ENCODE data around the gene PKDREJ. TPM values are rescaled to one million over a fixed set of nuclear protein-coding genes. Genes with fewer than 3 reads are reported as not detected.

PKDREJ gene
- polyA plus RNA-seq, 1 of the 3 experiments (the other 2 are of a cell fraction): not detected

DNA sequence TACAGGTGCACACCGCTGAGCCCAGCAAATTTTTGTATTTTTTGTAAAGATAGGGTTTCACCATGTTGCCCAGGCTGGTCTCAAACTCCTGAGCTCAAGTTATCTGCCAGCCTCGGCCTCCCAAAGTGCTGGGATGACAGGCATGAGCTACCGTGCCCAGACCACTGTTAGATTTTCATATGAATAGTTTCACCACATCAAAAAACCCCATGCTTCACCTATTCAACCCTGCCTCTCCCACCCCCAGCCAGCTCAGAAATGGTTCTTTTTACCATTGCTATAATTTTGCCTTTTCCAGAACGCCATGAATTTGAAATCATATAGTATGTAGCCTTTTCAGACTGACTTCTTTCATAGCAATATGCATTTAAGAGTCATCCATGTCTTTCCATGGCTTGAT lies 50.9 kb downstream of the PKDREJ start:
- H3K27me3 ChIP-seq (ENCODE audit: insufficient read depth): no peaks in the 10 kb centered on the region
- no peak overlapping the region for H3K27ac ChIP-seq (ENCODE audit: low read depth in 2 of 2, low read length in 1 of 2)
- ChIA-PET POLR2A (no interaction called here), CTCF (no interaction called here)
- H2AFZ ChIP-seq (ENCODE audit: low read depth): no peak overlapping the region
- no peaks in the 10 kb centered on the region for H3K4me1 ChIP-seq (ENCODE audit: control insufficient read depth in 1 of 2, insufficient read depth in 2 of 2, low read depth in 1 of 2, low read length in 1 of 2)
- H3K36me3 ChIP-seq (replicated peaks in 1 of 2; ENCODE audit: control insufficient read depth in 1 of 2, insufficient read depth in 2 of 2, low read length in 1 of 2): peaks cover 5 to 39% of the 10 kb centered on the region in 2 experiments
- 0 out of 2 replicates have a peak, but pooled peaks cover 6% of the 10 kb centered on the region for H3K9me3 ChIP-seq
- no peak overlapping the region for H3K9ac ChIP-seq
- no peaks in the 10 kb centered on the region for H4K20me1 ChIP-seq (ENCODE audit: insufficient read depth)
- H3F3A ChIP-seq (replicated peaks; ENCODE audit: insufficient read depth): no peaks in the 10 kb centered on the region
- TF ChIP-seq, protein P1, sequence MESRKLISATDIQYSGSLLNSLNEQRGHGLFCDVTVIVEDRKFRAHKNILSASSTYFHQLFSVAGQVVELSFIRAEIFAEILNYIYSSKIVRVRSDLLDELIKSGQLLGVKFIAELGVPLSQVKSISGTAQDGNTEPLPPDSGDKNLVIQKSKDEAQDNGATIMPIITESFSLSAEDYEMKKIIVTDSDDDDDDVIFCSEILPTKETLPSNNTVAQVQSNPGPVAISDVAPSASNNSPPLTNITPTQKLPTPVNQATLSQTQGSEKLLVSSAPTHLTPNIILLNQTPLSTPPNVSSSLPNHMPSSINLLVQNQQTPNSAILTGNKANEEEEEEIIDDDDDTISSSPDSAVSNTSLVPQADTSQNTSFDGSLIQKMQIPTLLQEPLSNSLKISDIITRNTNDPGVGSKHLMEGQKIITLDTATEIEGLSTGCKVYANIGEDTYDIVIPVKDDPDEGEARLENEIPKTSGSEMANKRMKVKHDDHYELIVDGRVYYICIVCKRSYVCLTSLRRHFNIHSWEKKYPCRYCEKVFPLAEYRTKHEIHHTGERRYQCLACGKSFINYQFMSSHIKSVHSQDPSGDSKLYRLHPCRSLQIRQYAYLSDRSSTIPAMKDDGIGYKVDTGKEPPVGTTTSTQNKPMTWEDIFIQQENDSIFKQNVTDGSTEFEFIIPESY (IDR thresholded peaks at IDR 0.05; ENCODE audit: borderline replicate concordance, low read depth): no peak
- TF ChIP-seq TEAD4 (IDR thresholded peaks at IDR 0.05; ENCODE audit: borderline replicate concordance, insufficient read depth): no peak
- TF ChIP-seq SMC3 (IDR thresholded peaks at IDR 0.05; ENCODE audit: low read depth, low read length): no peak
- TF ChIP-seq RFX5 (IDR thresholded peaks at IDR 0.05; ENCODE audit: low read length): no peak
- TF ChIP-seq FOXJ3 (CRISPR knock-in tag; IDR thresholded peaks at IDR 0.05): no peak
- no peak for TF ChIP-seq ELF1 (IDR thresholded peaks at IDR 0.05)
- TF ChIP-seq, protein P2, sequence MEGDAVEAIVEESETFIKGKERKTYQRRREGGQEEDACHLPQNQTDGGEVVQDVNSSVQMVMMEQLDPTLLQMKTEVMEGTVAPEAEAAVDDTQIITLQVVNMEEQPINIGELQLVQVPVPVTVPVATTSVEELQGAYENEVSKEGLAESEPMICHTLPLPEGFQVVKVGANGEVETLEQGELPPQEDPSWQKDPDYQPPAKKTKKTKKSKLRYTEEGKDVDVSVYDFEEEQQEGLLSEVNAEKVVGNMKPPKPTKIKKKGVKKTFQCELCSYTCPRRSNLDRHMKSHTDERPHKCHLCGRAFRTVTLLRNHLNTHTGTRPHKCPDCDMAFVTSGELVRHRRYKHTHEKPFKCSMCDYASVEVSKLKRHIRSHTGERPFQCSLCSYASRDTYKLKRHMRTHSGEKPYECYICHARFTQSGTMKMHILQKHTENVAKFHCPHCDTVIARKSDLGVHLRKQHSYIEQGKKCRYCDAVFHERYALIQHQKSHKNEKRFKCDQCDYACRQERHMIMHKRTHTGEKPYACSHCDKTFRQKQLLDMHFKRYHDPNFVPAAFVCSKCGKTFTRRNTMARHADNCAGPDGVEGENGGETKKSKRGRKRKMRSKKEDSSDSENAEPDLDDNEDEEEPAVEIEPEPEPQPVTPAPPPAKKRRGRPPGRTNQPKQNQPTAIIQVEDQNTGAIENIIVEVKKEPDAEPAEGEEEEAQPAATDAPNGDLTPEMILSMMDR (IDR thresholded peaks at IDR 0.05): no peak
- TF ChIP-seq MXI1 (IDR thresholded peaks at IDR 0.05; ENCODE audit: low read depth, low read length): no peak
- TF ChIP-seq FOXM1 (IDR thresholded peaks at IDR 0.05; ENCODE audit: low read depth): no peak
- TF ChIP-seq YY1 (IDR thresholded peaks at IDR 0.05; ENCODE audit: low read depth): no peak
- TF ChIP-seq, protein P3, sequence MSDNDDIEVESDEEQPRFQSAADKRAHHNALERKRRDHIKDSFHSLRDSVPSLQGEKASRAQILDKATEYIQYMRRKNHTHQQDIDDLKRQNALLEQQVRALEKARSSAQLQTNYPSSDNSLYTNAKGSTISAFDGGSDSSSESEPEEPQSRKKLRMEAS (IDR thresholded peaks at IDR 0.05; ENCODE audit: low read depth): no peak
- TF ChIP-seq RXRA (IDR thresholded peaks at IDR 0.05; ENCODE audit: borderline replicate concordance, low read depth): no peak
- TF ChIP-seq EP300 (IDR thresholded peaks at IDR 0.05; ENCODE audit: borderline replicate concordance in 1 of 2, low read depth in 1 of 2, low read length in 1 of 2): no peak
- TF ChIP-seq MEF2A (IDR thresholded peaks at IDR 0.05; ENCODE audit: borderline replicate concordance, low read depth): no peak
- TF ChIP-seq FOSL2 (IDR thresholded peaks at IDR 0.05; ENCODE audit: borderline replicate concordance, low read depth): no peak
- no peak for TF ChIP-seq JUND (IDR thresholded peaks at IDR 0.05)
- TF ChIP-seq, protein P4, sequence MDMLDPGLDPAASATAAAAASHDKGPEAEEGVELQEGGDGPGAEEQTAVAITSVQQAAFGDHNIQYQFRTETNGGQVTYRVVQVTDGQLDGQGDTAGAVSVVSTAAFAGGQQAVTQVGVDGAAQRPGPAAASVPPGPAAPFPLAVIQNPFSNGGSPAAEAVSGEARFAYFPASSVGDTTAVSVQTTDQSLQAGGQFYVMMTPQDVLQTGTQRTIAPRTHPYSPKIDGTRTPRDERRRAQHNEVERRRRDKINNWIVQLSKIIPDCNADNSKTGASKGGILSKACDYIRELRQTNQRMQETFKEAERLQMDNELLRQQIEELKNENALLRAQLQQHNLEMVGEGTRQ (IDR thresholded peaks at IDR 0.05; ENCODE audit: borderline replicate concordance, low read depth, low read length): no peak
- no peak for TF ChIP-seq RAD21 (IDR thresholded peaks at IDR 0.05; ENCODE audit: low read length)
- TF ChIP-seq, protein P5, sequence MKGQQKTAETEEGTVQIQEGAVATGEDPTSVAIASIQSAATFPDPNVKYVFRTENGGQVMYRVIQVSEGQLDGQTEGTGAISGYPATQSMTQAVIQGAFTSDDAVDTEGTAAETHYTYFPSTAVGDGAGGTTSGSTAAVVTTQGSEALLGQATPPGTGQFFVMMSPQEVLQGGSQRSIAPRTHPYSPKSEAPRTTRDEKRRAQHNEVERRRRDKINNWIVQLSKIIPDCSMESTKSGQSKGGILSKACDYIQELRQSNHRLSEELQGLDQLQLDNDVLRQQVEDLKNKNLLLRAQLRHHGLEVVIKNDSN (IDR thresholded peaks at IDR 0.05; ENCODE audit: borderline replicate concordance, low read depth): no peak
- H3K79me2 ChIP-seq (ENCODE audit: insufficient read depth): no peaks in the 10 kb centered on the region
- 70% methylated on average over 4 of the region's 4 CpGs for WGBS (ENCODE audit: low lambda C conversion rate)
- H3K9me2 ChIP-seq: no peaks in the 10 kb centered on the region
- no peak overlapping the region for H3K4me3 ChIP-seq (ENCODE audit: low read depth in 2 of 2, low read length in 1 of 2)
- no peak for DNase-seq
- H3K4me2 ChIP-seq: no peak overlapping the region
